Heart right ventricle (tissue), 16 donors: ENCODE measurements around the gene AZI2. TPM values are rescaled to one million over a fixed set of nuclear protein-coding genes. Genes with fewer than 3 reads are reported as not detected.

Experiments used
- ATAC-seq, 8 donors: fragments of 200-7000 bp; cut with Tn5 transposase; one replicate each; pipeline ENCODE4 v1.9.1; 2020; ENCODE audit warnings: mild to moderate bottlenecking in 8 of 8, moderate library complexity in 8 of 8, moderate number of reproducible peaks in 1 of 8
- DNase-seq, 2 donors: peaks; one replicate each; pipeline ENCODE4 v3.0.0-alpha.2; 2020
- H3K27ac ChIP-seq, 10 donors: fragments of 200-600 bp; sonication (generic) in 2 of 10; one replicate each; pipeline versions ENCODE4 v1.5.0 to v1.8.0; 2020 to 2022; ENCODE audit warnings: mild to moderate bottlenecking in 3 of 10
- H3K27me3 ChIP-seq, 7 donors: fragments of 200-600 bp; one replicate each; pipeline ENCODE4 v1.8.0; 2021 to 2022; ENCODE audit warnings: mild to moderate bottlenecking in 2 of 7
- H3K36me3 ChIP-seq, 9 donors: fragments of 200-600 bp; sonication (generic) in 1 of 9; one replicate each; pipeline versions ENCODE4 v1.5.0 to v1.8.0; 2020 to 2022; ENCODE audit warnings: mild to moderate bottlenecking in 2 of 9
- H3K4me1 ChIP-seq, 9 donors: fragments of 200-600 bp; sonication (generic) in 1 of 9; one replicate each; pipeline versions ENCODE4 v1.5.0 to v1.8.0; 2020 to 2022; ENCODE audit warnings: mild to moderate bottlenecking in 4 of 9
- H3K4me3 ChIP-seq, 10 donors: fragments of 200-600 bp; sonication (generic) in 2 of 10; one replicate each; pipeline versions ENCODE4 v1.5.0 to v1.8.0; 2020 to 2022; ENCODE audit warnings: mild to moderate bottlenecking in 7 of 10, moderate library complexity in 2 of 10
- H3K9me3 ChIP-seq, 11 donors: fragments of 200-600 bp in 10 of 11; sonication (generic) in 2 of 11; one replicate each; pipeline versions ENCODE4 v1.5.0 to v1.8.0; 2013 to 2022; ENCODE audit warnings: mild to moderate bottlenecking in 2 of 11, control low read depth in 1 of 11, moderate library complexity in 1 of 11
- WGBS, 2 donors: extraction: QIAGEN DNeasy Blood & Tissue Kit; methylation state at CpG; one replicate each; pipeline ENCODE4 v1.1.7; 2013; ENCODE audit warnings: inconsistent platforms in 1 of 2; 5-methylcytosine and 5-hydroxymethylcytosine counted together
- intact Hi-C, 10 donors: fragments of 100-400 bp; cut with DNase I; formaldehyde crosslinking; loops; one replicate each; pipeline versions ENCODE4 v1.11.1 to v1.14.2; 2022
- polyA plus RNA-seq, 2 donors: library from polyadenylated mRNA; stranded (reverse); fragments of 200-250 nt; gene quantifications; one replicate each; pipeline ENCODE4 v1.2.3, GENCODE V29; 2013
- total RNA-seq, 10 donors: library from RNA; stranded (reverse); fragmentation: NEBNext Ultra II Directional in 3 of 10; extraction: Animal tissue kit (Norgen Biotek cat#: 25700) in 3 of 10; gene quantifications; one replicate each; pipeline versions ENCODE4 v1.2.1 to v1.2.4, GENCODE V29; 2021 to 2023
- TF ChIP-seq, protein P1 (sequence below), 9 donors: fragments of 200-600 bp; sonication (generic) in 2 of 9; IDR thresholded peaks; one replicate each; pipeline versions ENCODE4 v1.5.0 to v1.8.0; 2021 to 2022; ENCODE audit warnings: antibody characterized with exemption in 9 of 9, mild to moderate bottlenecking in 5 of 9, moderate library complexity in 1 of 9
- donor health status: Arrhythmogenic right ventricular cardiomyopathy.
- donor health status: ischemic (EF 13 %, LVEDD 7.1; RV severe dilation, severe dysfunction).
- donor health status: healthy with polysubstance abuse.
- donor health status: DM: no; HTN: yes; CAD: no.
- donor health status: DM: no; HTN: no; CAD: no.
- donor health status: ischemic (EF 25% LVEDD 6.9; RV normal size, moderate dysfunction).
- donor health status: ischemic (EF 25% LVEDD 5.7; RV mildly dilated, moderate dysfunction).
- donor health status: healthy.
- donor health status: DM: yes; HTN: yes; CAD: no.
- donor health status: Ischemic cardiomyopathy.
- donor health status: ischemic (EF 35%, LVEDD 5.7; RV mildly dilated, moderate dysfunction).
- donor health status: nonischemic (EF 11% LVEDD 7.7; RV severe dilation, severe dysfunction).
- donor health status: DM: yes; HTN: yes; CAD: no.
- donor health status: PGD.
- donor health status: ischemic (EF 29% LVEDD 5.4; RV normal size, mild dysfunction).
- donor health status: nonischemic (EF 23%, LVEDD 6.1; RV moderate dilation, normal function).

Gene AZI2
- total and polyA plus RNA-seq, 12 donors, result 19.6 to 42.8 (median 35.0) TPM

GRCh38 chr3:28345690-28346089 is 2.9 kb downstream of the AZI2 start:
- intact Hi-C loops, result loop anchor here in 1 of 10 donors (5.0 kb wide), 1 partner anchor 103 kb away; the partner anchor contains the start of gene CMC1
- TF ChIP-seq, protein P1, sequence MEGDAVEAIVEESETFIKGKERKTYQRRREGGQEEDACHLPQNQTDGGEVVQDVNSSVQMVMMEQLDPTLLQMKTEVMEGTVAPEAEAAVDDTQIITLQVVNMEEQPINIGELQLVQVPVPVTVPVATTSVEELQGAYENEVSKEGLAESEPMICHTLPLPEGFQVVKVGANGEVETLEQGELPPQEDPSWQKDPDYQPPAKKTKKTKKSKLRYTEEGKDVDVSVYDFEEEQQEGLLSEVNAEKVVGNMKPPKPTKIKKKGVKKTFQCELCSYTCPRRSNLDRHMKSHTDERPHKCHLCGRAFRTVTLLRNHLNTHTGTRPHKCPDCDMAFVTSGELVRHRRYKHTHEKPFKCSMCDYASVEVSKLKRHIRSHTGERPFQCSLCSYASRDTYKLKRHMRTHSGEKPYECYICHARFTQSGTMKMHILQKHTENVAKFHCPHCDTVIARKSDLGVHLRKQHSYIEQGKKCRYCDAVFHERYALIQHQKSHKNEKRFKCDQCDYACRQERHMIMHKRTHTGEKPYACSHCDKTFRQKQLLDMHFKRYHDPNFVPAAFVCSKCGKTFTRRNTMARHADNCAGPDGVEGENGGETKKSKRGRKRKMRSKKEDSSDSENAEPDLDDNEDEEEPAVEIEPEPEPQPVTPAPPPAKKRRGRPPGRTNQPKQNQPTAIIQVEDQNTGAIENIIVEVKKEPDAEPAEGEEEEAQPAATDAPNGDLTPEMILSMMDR (IDR thresholded peaks at IDR 0.05), result no peak
- peaks cover 0 to under 1% (median 0%) of the 10 kb centered on the region in 9 donors for H3K36me3 ChIP-seq
- DNase-seq, result no peak
- H3K27me3 ChIP-seq, result no peaks in the 10 kb centered on the region
- ATAC-seq, result no peak
- H3K4me3 ChIP-seq, result no peak overlapping the region
- H3K9me3 ChIP-seq, result peaks cover 0 to 3% (median 0%) of the 10 kb centered on the region in 11 donors
- H3K27ac ChIP-seq, result no peak overlapping the region
- 80 to 97% methylated on average over 1 of the region's 1 CpG for WGBS, 2 donors
- peaks cover 9 to 82% (median 62%) of the 10 kb centered on the region in 9 donors for H3K4me1 ChIP-seq

DNA sequence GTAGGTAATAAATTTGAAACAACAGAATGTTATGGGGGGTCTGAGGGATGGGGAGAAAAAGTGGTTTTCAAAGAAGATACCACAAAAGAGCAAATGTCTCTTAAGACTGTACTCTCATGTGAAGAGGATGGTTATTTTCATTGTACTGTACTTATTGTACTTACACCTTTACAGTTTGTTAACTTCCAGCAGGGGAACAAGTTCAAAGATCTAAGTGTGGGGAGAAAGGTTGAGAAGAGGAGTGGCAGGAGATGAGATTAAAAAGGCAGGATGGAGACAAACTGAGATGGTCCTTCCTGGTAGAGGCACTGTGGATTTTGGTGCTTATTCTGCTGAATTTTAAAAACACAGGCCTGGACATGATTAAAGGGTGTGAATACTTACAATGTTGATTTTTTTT is 5.5 kb downstream of the AZI2 start:
- peak overlapping the region in 1 of 10 donors; percentile 24 for H3K27ac ChIP-seq
- ATAC-seq, result no peak
- peaks cover 9 to 73% (median 52%) of the 10 kb centered on the region in 9 donors for H3K4me1 ChIP-seq
- H3K4me3 ChIP-seq, result no peak overlapping the region
- no peaks in the 10 kb centered on the region for H3K27me3 ChIP-seq
- intact Hi-C loops, result no loop called here
- H3K36me3 ChIP-seq, result peaks cover 0 to 26% (median 2%) of the 10 kb centered on the region in 9 donors
- no peaks in the 10 kb centered on the region for H3K9me3 ChIP-seq
- no peak for DNase-seq
- TF ChIP-seq, protein P1 (IDR thresholded peaks at IDR 0.05), result no peak

DNA sequence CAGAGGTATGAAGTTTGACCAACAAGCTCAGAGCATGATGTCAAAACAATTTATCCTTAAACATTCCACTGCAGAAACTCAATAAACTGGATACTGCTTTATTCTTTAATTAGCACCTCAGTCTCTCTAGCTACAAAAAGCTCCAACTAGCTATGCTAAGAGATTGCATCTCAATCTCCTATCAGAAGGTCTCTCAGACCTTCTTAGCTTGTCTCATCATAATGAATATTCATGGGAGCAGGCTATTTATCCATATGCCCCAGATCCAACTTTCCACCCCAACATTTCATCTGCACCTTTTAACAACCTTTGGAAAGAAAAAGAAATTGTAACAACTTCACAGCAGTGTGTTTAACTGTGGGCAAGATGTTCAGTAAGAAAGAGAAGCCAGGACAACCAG is 11.4 kb downstream of the AZI2 start:
- no peak overlapping the region for H3K27ac ChIP-seq
- TF ChIP-seq, protein P1 (IDR thresholded peaks at IDR 0.05), result no peak
- peaks cover 0 to 80% (median 22%) of the 10 kb centered on the region in 9 donors for H3K36me3 ChIP-seq
- H3K4me3 ChIP-seq, result no peak overlapping the region
- peaks cover 0 to 18% (median 0%) of the 10 kb centered on the region in 9 donors for H3K4me1 ChIP-seq
- intact Hi-C loops, result no loop called here
- no peak for ATAC-seq
- H3K27me3 ChIP-seq, result no peaks in the 10 kb centered on the region
- no peaks in the 10 kb centered on the region for H3K9me3 ChIP-seq
- DNase-seq, result no peak

DNA sequence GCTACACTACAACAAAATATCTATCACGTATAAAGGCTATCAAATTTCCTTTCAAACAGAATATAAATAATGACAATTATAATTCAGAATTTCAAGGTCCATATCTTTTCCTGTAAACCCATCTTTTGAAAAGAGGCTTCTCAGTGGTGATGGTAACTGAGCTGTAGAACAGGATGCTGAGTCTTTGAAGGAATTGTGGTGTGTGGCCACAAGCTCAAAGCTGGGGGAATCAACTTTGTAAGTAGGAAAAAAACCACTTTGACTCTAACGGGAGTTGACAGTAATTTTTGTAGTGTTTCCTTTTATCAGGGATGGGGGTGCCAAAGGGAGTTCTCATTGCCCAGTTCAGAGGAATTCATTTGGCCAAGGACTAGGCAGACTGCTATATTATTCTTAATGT is 13.4 kb downstream of the AZI2 start:
- intact Hi-C loops, result no loop called here
- H3K27ac ChIP-seq, result no peak overlapping the region
- TF ChIP-seq, protein P1 (IDR thresholded peaks at IDR 0.05), result no peak
- peaks cover 0 to under 1% (median 0%) of the 10 kb centered on the region in 9 donors for H3K4me1 ChIP-seq
- peaks cover 0 to 95% (median 31%) of the 10 kb centered on the region in 9 donors for H3K36me3 ChIP-seq
- 70 to 74% methylated on average over 2 of the region's 2 CpGs for WGBS, 2 donors
- no peaks in the 10 kb centered on the region for H3K9me3 ChIP-seq
- H3K27me3 ChIP-seq, result no peaks in the 10 kb centered on the region
- no peak overlapping the region for H3K4me3 ChIP-seq
- DNase-seq, result no peak
- ATAC-seq, result no peak
